Measurements from ENCODE around the gene NOA1. TPM values are rescaled to one million over a fixed set of nuclear protein-coding genes. Genes with fewer than 3 reads are reported as not detected.

The NOA1 gene
- total and polyA plus RNA-seq, 2 of the 8 experiments (the other 6 are each of a cell fraction or from before 2014, with no cell fraction given), result 24.3 to 28.1 TPM

DNA sequence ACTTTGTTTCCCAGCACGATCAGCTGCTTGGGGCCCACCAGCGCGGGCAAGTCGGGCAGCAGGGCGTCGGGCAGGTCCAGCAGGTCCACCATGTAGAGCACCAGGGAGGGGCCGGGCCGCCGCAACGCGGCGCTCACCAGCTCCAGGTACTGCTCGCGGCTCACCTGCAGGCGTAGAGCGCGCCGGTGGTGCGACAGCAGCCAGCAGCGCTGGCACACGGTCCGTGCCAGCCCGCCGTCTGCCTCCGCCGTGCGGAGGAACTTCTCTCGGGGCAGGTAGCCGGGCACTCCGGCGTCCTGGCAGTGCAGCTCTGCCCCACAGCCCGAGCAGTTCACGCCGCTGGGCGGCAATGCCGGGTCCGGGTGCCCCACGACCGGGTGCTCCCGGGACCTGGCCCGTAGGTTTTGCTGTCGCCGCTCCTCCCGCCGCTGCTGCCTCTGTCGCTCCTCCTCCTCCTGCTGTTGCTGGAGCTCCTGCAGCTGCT lies 527 bp downstream of the NOA1 start:
- Histone ChIP-seq H4K20me1 (replicated peaks in 1 of 2; ENCODE audit: control insufficient read depth in 1 of 2, insufficient read depth in 2 of 2, low read length in 2 of 2) (peaks cover 7 to 9% of the 10 kb centered on the region in 2 experiments), H2BK20ac (ENCODE audit: low read length) (no peak overlapping the region), H2AK5ac (ENCODE audit: low read depth, low read length) (no peak overlapping the region), H3K36me3 (ENCODE audit: control insufficient read depth in 2 of 4, insufficient read depth in 4 of 4, low read length in 3 of 4) (peaks cover 8 to 21% (median 16%) of the 10 kb centered on the region in 4 experiments; a peak in 6 of 8 replicates), H3K9ac (replicated peaks in 1 of 4; ENCODE audit: extremely low read depth in 1 of 4, low read depth in 3 of 4, low read length in 3 of 4) (peak overlapping the region; percentile 67 to 81 (median 70); a peak in 6 of 7 replicates), H3K56ac (replicated peaks; ENCODE audit: insufficient read length, low read depth, low read length) (no peak overlapping the region), H3K4me2 (ENCODE audit: insufficient read depth in 1 of 2, low read depth in 2 of 2, low read length in 2 of 2) (peak overlapping the region; percentile 94 to 96), H4K8ac (ENCODE audit: extremely low read depth, insufficient read depth, low read length) (peak overlapping the region; percentile 85), H3K4me3 (ENCODE audit: extremely low read depth in 1 of 4, insufficient read depth in 2 of 4, low read depth in 3 of 4, low read length in 4 of 4) (peak overlapping the region; percentile 85 to 92 (median 90)), H3K4me1 (replicated peaks in 1 of 4; ENCODE audit: control insufficient read depth in 3 of 4, insufficient read depth in 4 of 4, low read length in 3 of 4) (peaks cover 0 to 4% (median 0%) of the 10 kb centered on the region in 4 experiments; a peak in 3 of 7 replicates), H4K5ac (ENCODE audit: insufficient read length, low read depth, low read length) (no peak overlapping the region), H2BK5ac (ENCODE audit: low read depth, low read length) (peak overlapping the region; percentile 81), H3K4ac (replicated peaks; ENCODE audit: insufficient read length, low read depth, low read length) (peak overlapping the region; percentile 21), H2BK120ac (replicated peaks; ENCODE audit: low read depth, low read length) (no peak overlapping the region), H2AFZ (ENCODE audit: low read length) (peak overlapping the region; percentile 63; the same call in 1 of the 2 replicates), H3K23me2 (ENCODE audit: low read depth, low read length) (peaks cover 18% of the 10 kb centered on the region), H3K79me2 (ENCODE audit: control insufficient read depth in 1 of 2, insufficient read depth in 2 of 2, low read length in 2 of 2) (peaks cover 35 to 59% of the 10 kb centered on the region in 2 experiments), H3K14ac (ENCODE audit: insufficient read length) (no peak overlapping the region), H3K27ac (ENCODE audit: low read depth, low read length) (no peak overlapping the region), H3K27me3 (replicated peaks in 1 of 4; ENCODE audit: control insufficient read depth in 3 of 4, extremely low read depth in 1 of 4, insufficient read depth in 3 of 4, low read length in 3 of 4) (no peaks in the 10 kb centered on the region; a peak in 1 of 7 replicates), H3K23ac (ENCODE audit: insufficient read length) (no peak overlapping the region), H2BK15ac (ENCODE audit: low read length) (no peak overlapping the region), H3K79me1 (ENCODE audit: low read depth, low read length) (peaks cover 7% of the 10 kb centered on the region), H2BK12ac (ENCODE audit: low read depth, low read length) (no peak overlapping the region), H3K18ac (ENCODE audit: extremely low read depth, low read length) (peak overlapping the region; percentile 85), H3K9me3 (ENCODE audit: insufficient read depth in 2 of 2, low read depth in 1 of 2, low read length in 1 of 2) (no peaks in the 10 kb centered on the region), H4K91ac (replicated peaks; ENCODE audit: insufficient read length, low read length) (no peak overlapping the region)
- DNase-seq (ENCODE audit: low read depth in 1 of 2, low spot score in 2 of 2) (peak in 1 of 2 experiments; percentile 78), FAIRE-seq (no peak)
- POLR2A ChIA-PET (ENCODE audit: partially characterized antibody), result interaction anchor here (0.8 to 4.6 kb wide), 10 partner anchors 12 to 541 kb away, joined by 3 to 55 read pairs (median 12); partner anchors contain the start of genes PAICS, PPAT and REST
- CTCF ChIA-PET (ENCODE audit: partially characterized antibody), result interaction anchor here (1.0 to 1.3 kb wide), 3 partner anchors 15 to 59 kb away, joined by 3 to 7 read pairs (median 5); no protein-coding TSS in a partner anchor
- 1% methylated on average over 41 of the region's 46 CpGs; no CpG with 5 or more reads in 1 of the 2 experiments for WGBS, 2 experiments (ENCODE audit: extremely low coverage in 1 of 2, insufficient coverage in 1 of 2, insufficient read length in 1 of 2, insufficient replicate concordance in 2 of 2, low coverage in 1 of 2, low lambda C conversion rate in 2 of 2, missing lambda C conversion rate in 1 of 2)
- TF ChIP-seq TCF12 (IDR thresholded peaks at IDR 0.05; ENCODE audit: low read depth, low read length) (no peak), HDAC2 (IDR thresholded peaks at IDR 0.05; ENCODE audit: borderline replicate concordance in 1 of 2, low read depth in 2 of 2, low read length in 2 of 2) (peak in 1 of 2 experiments; percentile 81; a peak in 2 of 4 replicates), POLR2AphosphoS5 (IDR thresholded peaks at IDR 0.05; ENCODE audit: low read depth, low read length) (0 out of 2 replicates have a peak, but pooled peaks have one; percentile 31), SIN3A (conservative IDR thresholded peaks at IDR 0.05 in 1 of 2, IDR thresholded peaks at IDR 0.05 in 1 of 2; ENCODE audit: low read depth in 1 of 2, low read length in 2 of 2) (peak; percentile 38 to 47; a peak in 1 of 4 replicates), ASH2L (IDR thresholded peaks at IDR 0.05; ENCODE audit: low read length) (peak; percentile 53), RXRA (IDR thresholded peaks at IDR 0.05; ENCODE audit: insufficient read depth, low read depth, low read length) (no peak), TAF1 (IDR thresholded peaks at IDR 0.05; ENCODE audit: low read depth, low read length) (peak; percentile 37; the same call in 1 of the 2 replicates)
- TF ChIP-seq, protein P1, sequence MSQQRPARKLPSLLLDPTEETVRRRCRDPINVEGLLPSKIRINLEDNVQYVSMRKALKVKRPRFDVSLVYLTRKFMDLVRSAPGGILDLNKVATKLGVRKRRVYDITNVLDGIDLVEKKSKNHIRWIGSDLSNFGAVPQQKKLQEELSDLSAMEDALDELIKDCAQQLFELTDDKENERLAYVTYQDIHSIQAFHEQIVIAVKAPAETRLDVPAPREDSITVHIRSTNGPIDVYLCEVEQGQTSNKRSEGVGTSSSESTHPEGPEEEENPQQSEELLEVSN (IDR thresholded peaks at IDR 0.05), result 0 out of 2 replicates have a peak, but pooled peaks have one; percentile 8
- TF ChIP-seq, protein P2, sequence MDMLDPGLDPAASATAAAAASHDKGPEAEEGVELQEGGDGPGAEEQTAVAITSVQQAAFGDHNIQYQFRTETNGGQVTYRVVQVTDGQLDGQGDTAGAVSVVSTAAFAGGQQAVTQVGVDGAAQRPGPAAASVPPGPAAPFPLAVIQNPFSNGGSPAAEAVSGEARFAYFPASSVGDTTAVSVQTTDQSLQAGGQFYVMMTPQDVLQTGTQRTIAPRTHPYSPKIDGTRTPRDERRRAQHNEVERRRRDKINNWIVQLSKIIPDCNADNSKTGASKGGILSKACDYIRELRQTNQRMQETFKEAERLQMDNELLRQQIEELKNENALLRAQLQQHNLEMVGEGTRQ (IDR thresholded peaks at IDR 0.05; ENCODE audit: low read length), result no peak

All from H1 (cell line).